GM19239 (cell line): ENCODE measurements around the gene CD27.
A peak's percentile ranks its signal among the peaks of the same experiment; 100 is the strongest.
"Not testable (repeated sequence)": the region's sequence is repeated elsewhere in the genome, so short reads cannot be mapped to it uniquely, and the experiment has no call there.

ENCODE experiments used
- DNase-seq: peaks from one replicate; pipeline ENCODE4 v3.0.0; 2011; ENCODE audit warnings: low spot score; ENCODE audit not compliant: insufficient read length
- FAIRE-seq: peaks from 2 replicates; lab custom pipeline; 2011; peaks lifted over from hg19 to GRCh38; lab: Jason Lieb, UNC

Gene CD27

GRCh38 chr12:6460751-6461371, 16.1 kb downstream of the CD27 start:
- DNase-seq (no peak), FAIRE-seq (no peak)

GRCh38 chr12:6461401-6462233, 16.9 kb downstream of the CD27 start:
- DNase-seq (peak; percentile 72), FAIRE-seq (peak; percentile 100)

- FAIRE-seq (no peak), DNase-seq (no peak)
Observed at GRCh38 chr12:6462234-6462995, 17.7 kb downstream of the CD27 start.

- FAIRE-seq (no peak), DNase-seq (no peak)
Observed at GRCh38 chr12:6463216-6463615, 18.5 kb downstream of the CD27 start.

GRCh38 chr12:6463858-6464257, 19.1 kb downstream of the CD27 start:
- FAIRE-seq (no peak), DNase-seq (no peak)

GRCh38 chr12:6464531-6464930, 19.8 kb downstream of the CD27 start:
- no peak for DNase-seq
- no peak for FAIRE-seq

GRCh38 chr12:6465467-6466183, 20.9 kb downstream of the CD27 start:
- DNase-seq: no peak
- FAIRE-seq: peak; percentile 83

GRCh38 chr12:6466184-6466573, 21.4 kb downstream of the CD27 start:
- DNase-seq (no peak), FAIRE-seq (no peak)

GRCh38 chr12:6466751-6467150, 22.0 kb downstream of the CD27 start:
- FAIRE-seq, DNase-seq: not testable (repeated sequence)

GRCh38 chr12:6467571-6468282, 23.0 kb downstream of the CD27 start:
- DNase-seq, FAIRE-seq: not testable (repeated sequence)

- DNase-seq (no peak), FAIRE-seq (no peak)
Observed at GRCh38 chr12:6468283-6468575, 23.5 kb downstream of the CD27 start.

GRCh38 chr12:6469092-6469491, 24.3 kb downstream of the CD27 start:
- no peak for FAIRE-seq
- DNase-seq: no peak

GRCh38 chr12:6469609-6470374, 25.0 kb downstream of the CD27 start:
- DNase-seq: no peak
- peak; percentile 62 for FAIRE-seq

- peak; percentile 89 for DNase-seq
- peak; percentile 93 for FAIRE-seq
Observed at GRCh38 chr12:6470375-6471163, 25.8 kb downstream of the CD27 start, which contains the start of gene VAMP1. VAMP1 (minus strand) TSS chr12:6470677; CDS start chr12:6470531, 146 bp downstream.

GRCh38 chr12:6471989-6472360, 27.2 kb downstream of the CD27 start:
- FAIRE-seq (no peak), DNase-seq (no peak)

- DNase-seq: no peak
- no peak for FAIRE-seq
Observed at GRCh38 chr12:6472491-6472890, 27.7 kb downstream of the CD27 start.

- FAIRE-seq, DNase-seq: not testable (repeated sequence)
Observed at GRCh38 chr12:6475233-6475975, 30.6 kb downstream of the CD27 start.

- no peak for DNase-seq
- no peak for FAIRE-seq
Observed at GRCh38 chr12:6476489-6476888, 31.7 kb downstream of the CD27 start.
